ENCODE measurements around the gene PIGX. TPM values are rescaled to one million over a fixed set of nuclear protein-coding genes. Genes with fewer than 3 reads are reported as not detected.

The PIGX gene
- total RNA-seq, 1 donor from 2014 or later: 26.6 TPM

DNA sequence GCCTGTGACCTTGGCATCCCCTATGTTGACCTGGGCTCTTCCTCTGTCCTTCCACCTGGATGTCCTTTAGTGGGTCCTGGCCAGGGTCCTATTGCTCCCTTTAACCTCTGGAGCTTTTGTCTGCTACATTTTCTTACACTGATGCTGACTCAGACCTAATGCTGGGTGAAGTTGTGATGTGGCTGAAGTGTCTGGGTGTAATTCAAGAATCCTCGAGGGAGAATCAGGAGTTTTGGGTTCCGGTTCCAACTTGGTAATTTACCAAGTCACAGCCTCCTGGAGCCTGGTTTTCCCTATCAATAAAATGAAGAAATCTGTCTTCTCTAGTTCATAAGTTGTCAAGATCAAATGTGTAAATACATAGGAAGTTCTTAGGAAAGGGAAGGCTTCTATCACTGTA is 25.7 kb upstream of the PIGX start:
- H3K27ac Mint-ChIP-seq (ENCODE audit: unreplicated experiment): no peak overlapping the region
- H3K9me3 Mint-ChIP-seq (ENCODE audit: unreplicated experiment): no peaks in the 10 kb centered on the region
- no peaks in the 10 kb centered on the region for H3K36me3 Mint-ChIP-seq (ENCODE audit: unreplicated experiment)
- no peak overlapping the region for H3K4me3 Mint-ChIP-seq (ENCODE audit: unreplicated experiment)
- H3K4me1 Mint-ChIP-seq (ENCODE audit: unreplicated experiment): peaks cover 9% of the 10 kb centered on the region
- TF ChIP-seq, protein P1, sequence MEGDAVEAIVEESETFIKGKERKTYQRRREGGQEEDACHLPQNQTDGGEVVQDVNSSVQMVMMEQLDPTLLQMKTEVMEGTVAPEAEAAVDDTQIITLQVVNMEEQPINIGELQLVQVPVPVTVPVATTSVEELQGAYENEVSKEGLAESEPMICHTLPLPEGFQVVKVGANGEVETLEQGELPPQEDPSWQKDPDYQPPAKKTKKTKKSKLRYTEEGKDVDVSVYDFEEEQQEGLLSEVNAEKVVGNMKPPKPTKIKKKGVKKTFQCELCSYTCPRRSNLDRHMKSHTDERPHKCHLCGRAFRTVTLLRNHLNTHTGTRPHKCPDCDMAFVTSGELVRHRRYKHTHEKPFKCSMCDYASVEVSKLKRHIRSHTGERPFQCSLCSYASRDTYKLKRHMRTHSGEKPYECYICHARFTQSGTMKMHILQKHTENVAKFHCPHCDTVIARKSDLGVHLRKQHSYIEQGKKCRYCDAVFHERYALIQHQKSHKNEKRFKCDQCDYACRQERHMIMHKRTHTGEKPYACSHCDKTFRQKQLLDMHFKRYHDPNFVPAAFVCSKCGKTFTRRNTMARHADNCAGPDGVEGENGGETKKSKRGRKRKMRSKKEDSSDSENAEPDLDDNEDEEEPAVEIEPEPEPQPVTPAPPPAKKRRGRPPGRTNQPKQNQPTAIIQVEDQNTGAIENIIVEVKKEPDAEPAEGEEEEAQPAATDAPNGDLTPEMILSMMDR (IDR thresholded peaks at IDR 0.05): no peak
- peaks cover 6% of the 10 kb centered on the region for H3K27me3 Mint-ChIP-seq (ENCODE audit: unreplicated experiment)
- DNase-seq (ENCODE audit: extremely low spot score, unreplicated experiment): no peak

DNA sequence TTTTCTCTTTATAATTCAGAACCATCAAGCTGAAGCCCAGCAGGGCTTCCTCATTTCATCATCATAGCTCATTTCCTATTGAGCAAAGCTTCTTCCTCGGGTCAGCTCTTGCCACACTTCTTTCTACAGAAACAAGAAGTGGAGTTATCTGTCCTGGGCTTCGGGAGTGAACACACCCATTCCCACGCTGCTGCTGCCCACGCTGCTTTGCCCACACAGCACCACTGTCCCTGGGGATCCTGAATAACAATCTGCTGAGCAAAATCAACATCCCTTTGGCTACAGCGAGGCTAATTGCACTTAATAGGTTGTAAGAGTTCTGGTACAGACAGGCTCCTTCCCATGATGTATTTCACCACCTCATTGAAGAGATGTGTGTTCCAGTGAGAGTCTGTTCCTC is 23.8 kb upstream of the PIGX start:
- Mint-ChIP-seq H3K27ac (ENCODE audit: unreplicated experiment) (peak overlapping the region; percentile 86), H3K36me3 (ENCODE audit: unreplicated experiment) (no peaks in the 10 kb centered on the region)

DNA sequence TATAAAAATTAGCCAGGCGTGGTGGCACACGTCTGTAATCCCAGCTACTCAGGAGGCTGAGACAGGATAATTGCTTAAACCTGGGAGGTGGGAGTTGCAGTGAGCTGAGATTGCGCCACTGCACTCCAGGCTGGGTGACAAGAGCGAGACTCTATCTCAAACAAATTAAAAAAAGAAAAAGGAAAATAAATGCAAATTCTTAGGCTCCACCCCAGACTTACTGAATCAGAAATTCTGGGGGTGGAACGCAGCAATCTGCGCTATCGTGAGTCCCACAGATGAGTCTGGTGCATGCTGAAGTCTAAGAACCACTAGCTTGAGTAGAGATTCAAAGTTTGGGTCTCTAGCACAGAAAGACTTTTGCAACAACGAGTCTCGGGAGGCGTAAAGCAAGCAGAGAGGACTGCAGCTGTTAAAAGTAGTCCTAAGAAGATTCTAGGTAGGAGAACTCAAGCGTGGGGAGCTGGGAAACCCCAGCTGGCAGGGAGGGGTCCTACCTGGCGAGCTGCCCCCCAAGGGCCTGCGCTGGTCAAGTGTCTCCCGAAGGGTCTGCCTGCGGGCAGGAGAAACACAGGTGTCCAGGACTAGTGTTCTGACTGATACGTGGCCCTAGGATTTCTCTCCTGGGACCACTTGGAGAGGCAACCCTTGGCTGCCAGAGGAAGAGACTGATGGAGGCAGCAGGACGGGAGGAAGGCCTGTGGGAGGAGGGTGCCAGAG is 22.1 kb upstream of the PIGX start:
- Mint-ChIP-seq H3K9me3 (ENCODE audit: unreplicated experiment) (no peaks in the 10 kb centered on the region), H3K36me3 (ENCODE audit: unreplicated experiment) (no peaks in the 10 kb centered on the region), H3K27ac (ENCODE audit: unreplicated experiment) (no peak overlapping the region), H3K4me3 (ENCODE audit: unreplicated experiment) (no peak overlapping the region), H3K27me3 (ENCODE audit: unreplicated experiment) (peaks cover 8% of the 10 kb centered on the region), H3K4me1 (ENCODE audit: unreplicated experiment) (peaks cover 9% of the 10 kb centered on the region)
- no peak for DNase-seq (ENCODE audit: extremely low spot score, unreplicated experiment)
- TF ChIP-seq, protein P1 (IDR thresholded peaks at IDR 0.05): no peak

More for the DNA sequence above, 23.8 kb upstream of the PIGX start:
- TF ChIP-seq, protein P1 (IDR thresholded peaks at IDR 0.05): no peak
- DNase-seq (ENCODE audit: extremely low spot score, unreplicated experiment): no peak
- H3K9me3 Mint-ChIP-seq (ENCODE audit: unreplicated experiment): no peaks in the 10 kb centered on the region
- H3K27me3 Mint-ChIP-seq (ENCODE audit: unreplicated experiment): peaks cover 8% of the 10 kb centered on the region
- no peak overlapping the region for H3K4me3 Mint-ChIP-seq (ENCODE audit: unreplicated experiment)
- H3K4me1 Mint-ChIP-seq (ENCODE audit: unreplicated experiment): peaks cover 9% of the 10 kb centered on the region

DNA sequence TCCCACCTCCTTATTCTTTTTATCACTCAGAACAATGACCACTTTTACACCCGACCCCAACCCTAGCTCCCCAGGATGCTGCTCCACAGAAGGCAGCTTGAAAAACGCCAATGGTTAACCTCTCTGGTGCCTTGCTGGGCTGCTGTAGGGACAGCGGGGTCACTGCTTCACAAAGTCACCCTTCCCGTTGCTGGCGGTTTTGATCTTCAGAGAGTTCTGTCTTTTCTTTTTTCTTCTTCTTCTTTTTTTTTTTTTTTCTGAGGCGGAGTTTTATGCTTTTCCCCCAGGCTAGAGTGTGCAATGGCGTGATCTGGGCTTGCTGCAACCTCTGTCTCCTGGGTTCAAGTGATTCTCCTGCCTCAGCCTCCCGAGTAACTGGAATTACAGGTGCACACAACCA is 20.8 kb upstream of the PIGX start:
- TF ChIP-seq, protein P1 (IDR thresholded peaks at IDR 0.05): no peak
- Mint-ChIP-seq H3K9me3 (ENCODE audit: unreplicated experiment) (no peaks in the 10 kb centered on the region), H3K4me3 (ENCODE audit: unreplicated experiment) (no peak overlapping the region), H3K36me3 (ENCODE audit: unreplicated experiment) (no peaks in the 10 kb centered on the region), H3K27ac (ENCODE audit: unreplicated experiment) (no peak overlapping the region), H3K4me1 (ENCODE audit: unreplicated experiment) (peaks cover 9% of the 10 kb centered on the region), H3K27me3 (ENCODE audit: unreplicated experiment) (peaks cover 8% of the 10 kb centered on the region)
- no peak for DNase-seq (ENCODE audit: extremely low spot score, unreplicated experiment)

DNA sequence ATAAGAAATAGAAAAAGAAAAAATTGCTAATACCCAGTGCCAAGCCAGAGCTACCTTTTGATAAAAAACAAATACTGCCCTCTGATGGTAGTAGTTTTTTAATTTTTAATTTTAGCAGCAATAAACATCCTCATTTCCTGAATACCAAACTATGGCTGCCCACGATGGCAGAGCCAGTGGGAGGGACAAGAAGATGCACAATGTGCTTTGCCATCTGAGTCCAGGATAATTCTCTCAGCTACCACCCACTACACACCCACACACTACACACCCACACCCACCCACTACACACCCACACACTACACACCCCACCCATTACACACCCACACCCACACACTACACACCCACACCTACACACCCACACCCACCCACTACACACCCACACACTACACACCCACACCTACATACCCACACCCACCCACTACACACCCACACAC is 18.0 kb upstream of the PIGX start:
- no peak overlapping the region for H3K4me3 Mint-ChIP-seq (ENCODE audit: unreplicated experiment)
- no peaks in the 10 kb centered on the region for H3K9me3 Mint-ChIP-seq (ENCODE audit: unreplicated experiment)
- no peaks in the 10 kb centered on the region for H3K36me3 Mint-ChIP-seq (ENCODE audit: unreplicated experiment)
- H3K4me1 Mint-ChIP-seq (ENCODE audit: unreplicated experiment): no peaks in the 10 kb centered on the region
- H3K27ac Mint-ChIP-seq (ENCODE audit: unreplicated experiment): no peak overlapping the region
- DNase-seq (ENCODE audit: extremely low spot score, unreplicated experiment): peak; percentile 48
- peaks cover 8% of the 10 kb centered on the region for H3K27me3 Mint-ChIP-seq (ENCODE audit: unreplicated experiment)
- TF ChIP-seq, protein P1 (IDR thresholded peaks at IDR 0.05): peak; percentile 30
